Liver (tissue), 9 donors: Measurements from ENCODE around the gene SERPINB1. TPM values are rescaled to one million over a fixed set of nuclear protein-coding genes. Genes with fewer than 3 reads are reported as not detected.

ENCODE experiments used
- DNase-seq: peaks from one replicate; pipeline ENCODE4 v3.0.0-alpha.2; 2017; ENCODE audit warnings: low spot score
- H3K27ac ChIP-seq, 2 donors: one replicate each; pipeline ENCODE4 v1.7.0; 2013; ENCODE audit warnings: inconsistent platforms in 2 of 2, low read length in 2 of 2, control low read depth in 1 of 2, low read depth in 1 of 2, mild to moderate bottlenecking in 1 of 2
- H3K27me3 ChIP-seq, 4 donors: one replicate each; pipeline versions ENCODE4 v1.6.1 to v1.7.0; 2013; ENCODE audit warnings: low read length in 3 of 4, inconsistent platforms in 1 of 4, mild to moderate bottlenecking in 1 of 4, moderate library complexity in 1 of 4; ENCODE audit not compliant: control insufficient read depth in 4 of 4, insufficient read depth in 4 of 4
- H3K36me3 ChIP-seq, 4 donors: one replicate each; pipeline versions ENCODE4 v1.6.1 to v1.7.0; 2013; ENCODE audit warnings: low read length in 3 of 4, mild to moderate bottlenecking in 3 of 4, low read depth in 1 of 4, moderate library complexity in 1 of 4; ENCODE audit not compliant: control insufficient read depth in 4 of 4, insufficient read depth in 3 of 4
- H3K4me1 ChIP-seq, 4 donors: one replicate each; pipeline versions ENCODE4 v1.6.1 to v1.7.0; 2013; ENCODE audit warnings: low read length in 3 of 4, mild to moderate bottlenecking in 3 of 4, moderate library complexity in 1 of 4; ENCODE audit not compliant: control insufficient read depth in 4 of 4, insufficient read depth in 4 of 4
- H3K4me3 ChIP-seq, 3 donors: one replicate each; pipeline versions ENCODE4 v1.6.1 to v1.7.0; 2013; ENCODE audit warnings: low read length in 3 of 3, control low read depth in 1 of 3, low read depth in 1 of 3, mild to moderate bottlenecking in 1 of 3
- H3K9ac ChIP-seq, 2 donors: one replicate each; pipeline ENCODE4 v1.7.0; 2013; ENCODE audit warnings: low read length in 2 of 2, mild to moderate bottlenecking in 2 of 2, moderate library complexity in 2 of 2, control low read depth in 1 of 2, low read depth in 1 of 2
- H3K9me3 ChIP-seq, 4 donors: one replicate each; pipeline versions ENCODE4 v1.6.1 to v1.7.0; 2013; ENCODE audit warnings: low read length in 3 of 4; ENCODE audit not compliant: control insufficient read depth in 4 of 4
- ATF3 ChIP-seq: IDR thresholded peaks from 2 replicates; pipeline ENCODE4 v1.6.1; 2016; ENCODE audit warnings: antibody characterized with exemption
- CTCF ChIP-seq: fragments of 150-350 bp; IDR thresholded peaks from 2 replicates; pipeline ENCODE4 v1.5.1; 2017; ENCODE audit warnings: improper control_type of control experiment, low read depth, low read length; ENCODE audit not compliant: missing input control
- EGR1 ChIP-seq, 2 donors: IDR thresholded peaks; 2 replicates each; pipeline ENCODE4 v1.6.1; 2016 to 2018; ENCODE audit warnings: antibody characterized with exemption in 2 of 2, low read depth in 2 of 2
- FOXA1 ChIP-seq: IDR thresholded peaks from 2 replicates; pipeline ENCODE4 v1.6.1; 2016; ENCODE audit warnings: antibody characterized with exemption
- FOXA2 ChIP-seq: IDR thresholded peaks from 2 replicates; pipeline ENCODE4 v1.6.1; 2016; ENCODE audit warnings: antibody characterized with exemption
- GABPA ChIP-seq, 2 donors: IDR thresholded peaks in 1 of 2; conservative IDR thresholded peaks in 1 of 2; 2 replicates each; pipeline ENCODE4 v1.6.1; 2016; ENCODE audit warnings: antibody characterized with exemption in 2 of 2, mild to moderate bottlenecking in 1 of 2, moderate library complexity in 1 of 2
- HNF4A ChIP-seq, 2 donors: conservative IDR thresholded peaks; 2 replicates each; pipeline ENCODE4 v1.6.1; 2016; ENCODE audit warnings: antibody characterized with exemption in 2 of 2, mild to moderate bottlenecking in 2 of 2
- HNF4G ChIP-seq: IDR thresholded peaks from 2 replicates; pipeline ENCODE4 v1.6.1; 2016; ENCODE audit warnings: antibody characterized with exemption
- JUND ChIP-seq, 2 donors: IDR thresholded peaks; 2 replicates each; pipeline ENCODE4 v1.6.1; 2016; ENCODE audit warnings: antibody characterized with exemption in 2 of 2
- MAX ChIP-seq: IDR thresholded peaks from 2 replicates; pipeline ENCODE4 v1.6.1; 2016; ENCODE audit warnings: antibody characterized with exemption
- NR2F2 ChIP-seq: IDR thresholded peaks from 2 replicates; pipeline ENCODE4 v1.6.1; 2016; ENCODE audit warnings: antibody characterized with exemption
- RAD21 ChIP-seq, 2 donors: IDR thresholded peaks; 2 replicates each; pipeline ENCODE4 v1.6.1; 2016; ENCODE audit warnings: antibody characterized with exemption in 2 of 2, mild to moderate bottlenecking in 2 of 2
- RXRA ChIP-seq, 2 donors: IDR thresholded peaks; 2 replicates each; pipeline ENCODE4 v1.6.1; 2017 to 2018; ENCODE audit warnings: antibody characterized with exemption in 2 of 2, mild to moderate bottlenecking in 1 of 2
- SP1 ChIP-seq: IDR thresholded peaks from 2 replicates; pipeline ENCODE4 v1.6.1; 2018; ENCODE audit warnings: antibody characterized with exemption, mild to moderate bottlenecking
- TAF1 ChIP-seq: conservative IDR thresholded peaks from 2 replicates; pipeline ENCODE4 v1.6.1; 2016; ENCODE audit warnings: antibody characterized with exemption, mild to moderate bottlenecking
- YY1 ChIP-seq: IDR thresholded peaks from 2 replicates; pipeline ENCODE4 v1.6.1; 2016; ENCODE audit warnings: antibody characterized with exemption, mild to moderate bottlenecking
- ZBTB33 ChIP-seq: IDR thresholded peaks from 2 replicates; pipeline ENCODE4 v1.6.1; 2016; ENCODE audit warnings: antibody characterized with exemption
- WGBS: extraction: QIAGEN DNeasy Blood & Tissue Kit; methylation state at CpG from one replicate; pipeline ENCODE4 v1.1.7; 2013; 5-methylcytosine and 5-hydroxymethylcytosine counted together
- polyA plus RNA-seq, 2 donors: library from polyadenylated mRNA; stranded (reverse) in 1 of 2; unstranded in 1 of 2; fragments of 200-250 nt in 1 of 2; fragments of >200 nt in 1 of 2; fragmentation: Nextera tagmentation in 1 of 2; extraction: Ambion mirVana in 1 of 2; gene quantifications; one replicate each; pipeline versions ENCODE4 v1.2.1 to v1.2.3, GENCODE V29; 2013 to 2015
- total RNA-seq, 2 donors: library from RNA; depleted of rRNA; stranded (reverse); fragments of >200 nt; gene quantifications; one replicate each; pipeline ENCODE4 v1.2.3, GENCODE V29; 2014
- TF ChIP-seq, protein P1 (sequence below): IDR thresholded peaks from 2 replicates; pipeline ENCODE4 v1.6.1; 2016; ENCODE audit warnings: antibody characterized with exemption, mild to moderate bottlenecking
- donor health status: healthy.
- donor health status: healthy.
- donor health status: healthy.
- donor health status: healthy.
- donor health status: healthy.

SERPINB1 gene
- total and polyA plus RNA-seq, 4 donors = 12.5 to 34.3 (median 18.6) TPM

DNA sequence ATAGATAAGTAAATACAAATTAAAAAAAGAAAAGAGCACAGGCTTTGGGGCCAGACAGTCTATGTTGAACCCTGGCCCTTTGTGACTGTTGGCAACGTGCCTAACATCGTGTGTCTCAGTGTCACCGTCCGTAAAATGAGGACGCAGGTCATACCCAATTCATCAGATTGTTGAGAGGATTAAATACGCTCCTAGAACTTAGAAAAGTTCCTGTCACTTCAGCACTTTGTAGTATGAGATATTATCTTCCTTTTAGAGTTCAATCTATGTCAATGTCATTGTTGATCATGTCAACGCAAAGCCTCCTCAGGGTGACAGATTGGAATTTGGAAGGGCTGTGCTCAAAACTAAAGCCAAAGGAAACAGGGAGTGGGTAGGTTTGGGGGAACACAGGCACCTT, 21.7 kb downstream of the SERPINB1 start:
- Histone ChIP-seq H3K9me3 (peaks cover 0 to 7% (median 1%) of the 10 kb centered on the region in 4 donors), H3K27ac (no peak overlapping the region), H3K4me1 (no peaks in the 10 kb centered on the region), H3K36me3 (no peaks in the 10 kb centered on the region), H3K9ac (no peak overlapping the region), H3K27me3 (no peaks in the 10 kb centered on the region), H3K4me3 (no peak overlapping the region)
- WGBS = 52% methylated on average over 7 of the region's 7 CpGs
- TF ChIP-seq RXRA (IDR thresholded peaks at IDR 0.05) (no peak), ATF3 (no peak), FOXA2 (no peak), SP1 (no peak), ZBTB33 (no peak), GABPA (IDR thresholded peaks at IDR 0.05 in 1 of 2, conservative IDR thresholded peaks at IDR 0.05 in 1 of 2) (no peak), HNF4A (conservative IDR thresholded peaks at IDR 0.05) (no peak), NR2F2 (no peak), EGR1 (IDR thresholded peaks at IDR 0.05; ENCODE audit: low read depth in 2 of 2) (no peak), JUND (IDR thresholded peaks at IDR 0.05) (no peak), FOXA1 (no peak), TAF1 (no peak), MAX (no peak), HNF4G (no peak), RAD21 (IDR thresholded peaks at IDR 0.05) (no peak)
- TF ChIP-seq, protein P1, sequence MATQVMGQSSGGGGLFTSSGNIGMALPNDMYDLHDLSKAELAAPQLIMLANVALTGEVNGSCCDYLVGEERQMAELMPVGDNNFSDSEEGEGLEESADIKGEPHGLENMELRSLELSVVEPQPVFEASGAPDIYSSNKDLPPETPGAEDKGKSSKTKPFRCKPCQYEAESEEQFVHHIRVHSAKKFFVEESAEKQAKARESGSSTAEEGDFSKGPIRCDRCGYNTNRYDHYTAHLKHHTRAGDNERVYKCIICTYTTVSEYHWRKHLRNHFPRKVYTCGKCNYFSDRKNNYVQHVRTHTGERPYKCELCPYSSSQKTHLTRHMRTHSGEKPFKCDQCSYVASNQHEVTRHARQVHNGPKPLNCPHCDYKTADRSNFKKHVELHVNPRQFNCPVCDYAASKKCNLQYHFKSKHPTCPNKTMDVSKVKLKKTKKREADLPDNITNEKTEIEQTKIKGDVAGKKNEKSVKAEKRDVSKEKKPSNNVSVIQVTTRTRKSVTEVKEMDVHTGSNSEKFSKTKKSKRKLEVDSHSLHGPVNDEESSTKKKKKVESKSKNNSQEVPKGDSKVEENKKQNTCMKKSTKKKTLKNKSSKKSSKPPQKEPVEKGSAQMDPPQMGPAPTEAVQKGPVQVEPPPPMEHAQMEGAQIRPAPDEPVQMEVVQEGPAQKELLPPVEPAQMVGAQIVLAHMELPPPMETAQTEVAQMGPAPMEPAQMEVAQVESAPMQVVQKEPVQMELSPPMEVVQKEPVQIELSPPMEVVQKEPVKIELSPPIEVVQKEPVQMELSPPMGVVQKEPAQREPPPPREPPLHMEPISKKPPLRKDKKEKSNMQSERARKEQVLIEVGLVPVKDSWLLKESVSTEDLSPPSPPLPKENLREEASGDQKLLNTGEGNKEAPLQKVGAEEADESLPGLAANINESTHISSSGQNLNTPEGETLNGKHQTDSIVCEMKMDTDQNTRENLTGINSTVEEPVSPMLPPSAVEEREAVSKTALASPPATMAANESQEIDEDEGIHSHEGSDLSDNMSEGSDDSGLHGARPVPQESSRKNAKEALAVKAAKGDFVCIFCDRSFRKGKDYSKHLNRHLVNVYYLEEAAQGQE = no peak
- DNase-seq = no peak

- Histone ChIP-seq H3K36me3 (no peaks in the 10 kb centered on the region), H3K9ac (no peak overlapping the region), H3K27ac (peak overlapping the region in 1 of 2 donors; percentile 49), H3K4me3 (no peak overlapping the region), H3K27me3 (no peaks in the 10 kb centered on the region), H3K4me1 (no peaks in the 10 kb centered on the region), H3K9me3 (peaks cover 0 to 7% (median 1%) of the 10 kb centered on the region in 4 donors)
- no peak for DNase-seq
- TF ChIP-seq EGR1 (IDR thresholded peaks at IDR 0.05; ENCODE audit: low read depth in 2 of 2) (no peak), HNF4G (no peak), CTCF (no peak), RAD21 (IDR thresholded peaks at IDR 0.05) (no peak), GABPA (IDR thresholded peaks at IDR 0.05 in 1 of 2, conservative IDR thresholded peaks at IDR 0.05 in 1 of 2) (no peak), TAF1 (no peak), RXRA (IDR thresholded peaks at IDR 0.05) (no peak), YY1 (no peak), HNF4A (conservative IDR thresholded peaks at IDR 0.05) (no peak)
- TF ChIP-seq, protein P1 = no peak
- WGBS = 89% methylated on average over 5 of the region's 5 CpGs
These were observed 22.5 kb downstream of the SERPINB1 start for GRCh38 chr6:2819115-2819514.
